Loucy (cell line): ENCODE results near the gene RNF168.

Experiments used
- H2AFZ ChIP-seq: fragments of 200-600 bp; sonication (generic); 2 replicates; pipeline ENCODE4 v1.6.0; 2016; ENCODE audit warnings: antibody characterized with exemption, mild to moderate bottlenecking, low read length, moderate library complexity
- H3F3A ChIP-seq: fragments of 200-600 bp; 2 replicates; pipeline ENCODE4 v1.6.0; 2016; ENCODE audit warnings: antibody characterized with exemption, low read depth, mild to moderate bottlenecking
- H3K27me3 ChIP-seq: fragments of 200-600 bp; sonication (generic); 2 replicates; pipeline ENCODE4 v1.6.1; 2014; ENCODE audit warnings: low read length, mild to moderate bottlenecking; ENCODE audit not compliant: insufficient read depth, poor library complexity, severe bottlenecking
- H3K36me3 ChIP-seq: fragments of 200-600 bp; sonication (generic); 2 replicates; pipeline ENCODE4 v1.6.1; 2016; ENCODE audit warnings: low read length; ENCODE audit not compliant: insufficient read depth
- H3K4me1 ChIP-seq: fragments of 200-600 bp; sonication (generic); 2 replicates; pipeline ENCODE4 v1.5.1; 2014; ENCODE audit warnings: low read length, mild to moderate bottlenecking; ENCODE audit not compliant: insufficient read depth, poor library complexity, severe bottlenecking
- H3K4me2 ChIP-seq: fragments of 200-600 bp; sonication (generic); 2 replicates; pipeline ENCODE4 v1.6.0; 2014; ENCODE audit warnings: antibody characterized with exemption, low read length, low read depth, mild to moderate bottlenecking; ENCODE audit not compliant: poor library complexity, severe bottlenecking
- H3K4me3 ChIP-seq: fragments of 200-600 bp; sonication (generic); 2 replicates; pipeline ENCODE4 v1.5.1; 2014; ENCODE audit warnings: low read length, mild to moderate bottlenecking, mixed read lengths; ENCODE audit not compliant: poor library complexity, severe bottlenecking
- H3K79me2 ChIP-seq: fragments of 200-600 bp; sonication (generic); 2 replicates; pipeline ENCODE4 v1.6.1; 2014; ENCODE audit warnings: low read length; ENCODE audit not compliant: insufficient read depth
- H3K9ac ChIP-seq: fragments of 200-600 bp; sonication (generic); 2 replicates; pipeline ENCODE4 v1.6.0; 2014; ENCODE audit warnings: mild to moderate bottlenecking, low read depth, low read length, moderate library complexity; ENCODE audit not compliant: poor library complexity, severe bottlenecking
- H3K9me2 ChIP-seq: fragments of 200-600 bp; sonication (generic); replicated peaks from 2 replicates; pipeline ENCODE4 v1.6.1; 2016; ENCODE audit warnings: low read depth, low read length, mixed read lengths
- H3K9me3 ChIP-seq: fragments of 200-600 bp; sonication (generic); 2 replicates; pipeline ENCODE4 v1.6.1; 2014; ENCODE audit warnings: mild to moderate bottlenecking, antibody characterized with exemption, low read length, low read depth; ENCODE audit not compliant: insufficient read depth
- H4K20me1 ChIP-seq: fragments of 200-600 bp; sonication (generic); 2 replicates; pipeline ENCODE4 v1.6.0; 2014; ENCODE audit warnings: antibody characterized with exemption, low read length, mild to moderate bottlenecking; ENCODE audit not compliant: insufficient read depth, poor library complexity, severe bottlenecking
- EZH2phosphoT487 ChIP-seq: fragments of 200-600 bp; IDR thresholded peaks from 2 replicates; pipeline ENCODE4 v1.6.1; 2018; ENCODE audit warnings: antibody characterized with exemption, mild to moderate bottlenecking, moderate library complexity, borderline replicate concordance
- TF ChIP-seq, protein P1 (sequence below): fragments of 200-600 bp; sonication (generic); conservative IDR thresholded peaks from 2 replicates; pipeline ENCODE4 v1.5.1; 2014; ENCODE audit warnings: mild to moderate bottlenecking, antibody characterized with exemption, low read length

Gene RNF168

GRCh38 chr3:196498297-196498696, 5.3 kb downstream of the RNF168 start:
- Histone ChIP-seq H3K9me3 (no peaks in the 10 kb centered on the region), H3K9me2 (no peaks in the 10 kb centered on the region), H3K4me1 (peaks cover 29% of the 10 kb centered on the region), H4K20me1 (peaks cover 96% of the 10 kb centered on the region), H3K4me2 (peak overlapping the region; percentile 95), H3F3A (peaks cover 8% of the 10 kb centered on the region; the same call in 1 of the 2 replicates), H3K79me2 (peaks cover 100% of the 10 kb centered on the region), H2AFZ (no peak overlapping the region), H3K36me3 (peaks cover 85% of the 10 kb centered on the region), H3K27me3 (peaks cover 55% of the 10 kb centered on the region), H3K9ac (peak overlapping the region; percentile 99), H3K4me3 (peak overlapping the region; percentile 88)
- no peak for TF ChIP-seq EZH2phosphoT487
- TF ChIP-seq, protein P1, sequence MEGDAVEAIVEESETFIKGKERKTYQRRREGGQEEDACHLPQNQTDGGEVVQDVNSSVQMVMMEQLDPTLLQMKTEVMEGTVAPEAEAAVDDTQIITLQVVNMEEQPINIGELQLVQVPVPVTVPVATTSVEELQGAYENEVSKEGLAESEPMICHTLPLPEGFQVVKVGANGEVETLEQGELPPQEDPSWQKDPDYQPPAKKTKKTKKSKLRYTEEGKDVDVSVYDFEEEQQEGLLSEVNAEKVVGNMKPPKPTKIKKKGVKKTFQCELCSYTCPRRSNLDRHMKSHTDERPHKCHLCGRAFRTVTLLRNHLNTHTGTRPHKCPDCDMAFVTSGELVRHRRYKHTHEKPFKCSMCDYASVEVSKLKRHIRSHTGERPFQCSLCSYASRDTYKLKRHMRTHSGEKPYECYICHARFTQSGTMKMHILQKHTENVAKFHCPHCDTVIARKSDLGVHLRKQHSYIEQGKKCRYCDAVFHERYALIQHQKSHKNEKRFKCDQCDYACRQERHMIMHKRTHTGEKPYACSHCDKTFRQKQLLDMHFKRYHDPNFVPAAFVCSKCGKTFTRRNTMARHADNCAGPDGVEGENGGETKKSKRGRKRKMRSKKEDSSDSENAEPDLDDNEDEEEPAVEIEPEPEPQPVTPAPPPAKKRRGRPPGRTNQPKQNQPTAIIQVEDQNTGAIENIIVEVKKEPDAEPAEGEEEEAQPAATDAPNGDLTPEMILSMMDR = no peak

DNA sequence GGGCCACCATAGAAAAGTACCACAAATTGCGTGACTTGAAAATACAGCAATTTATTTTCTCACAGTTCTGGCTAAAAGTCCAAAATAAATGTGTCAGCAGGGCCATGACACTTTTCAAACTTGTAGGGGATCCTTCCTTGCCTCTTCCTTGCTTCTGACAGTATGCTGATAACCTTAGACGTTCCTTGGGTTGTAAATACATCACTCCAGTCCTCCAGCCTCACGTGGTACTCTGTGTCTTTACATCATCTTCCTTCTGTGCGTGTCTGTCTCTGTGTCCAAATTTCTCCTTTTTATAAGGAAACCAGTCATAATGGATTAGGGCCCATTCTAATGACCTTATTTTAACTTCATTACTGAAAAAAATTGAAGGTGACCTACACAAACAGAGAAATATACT, 7.4 kb downstream of the RNF168 start:
- peaks cover 100% of the 10 kb centered on the region for H3K79me2 ChIP-seq
- no peaks in the 10 kb centered on the region for H3K9me3 ChIP-seq
- peak overlapping the region; percentile 99 for H3K9ac ChIP-seq
- peaks cover 35% of the 10 kb centered on the region for H3K27me3 ChIP-seq
- H3K4me3 ChIP-seq = peak overlapping the region; percentile 88
- H4K20me1 ChIP-seq = peaks cover 94% of the 10 kb centered on the region
- H2AFZ ChIP-seq = no peak overlapping the region
- peaks cover 93% of the 10 kb centered on the region for H3K36me3 ChIP-seq
- no peaks in the 10 kb centered on the region for H3K9me2 ChIP-seq
- peak overlapping the region; percentile 95 for H3K4me2 ChIP-seq
- TF ChIP-seq, protein P1 = no peak
- no peak for TF ChIP-seq EZH2phosphoT487
- peaks cover 45% of the 10 kb centered on the region for H3K4me1 ChIP-seq
- H3F3A ChIP-seq = peaks cover 3% of the 10 kb centered on the region; the same call in 1 of the 2 replicates

DNA sequence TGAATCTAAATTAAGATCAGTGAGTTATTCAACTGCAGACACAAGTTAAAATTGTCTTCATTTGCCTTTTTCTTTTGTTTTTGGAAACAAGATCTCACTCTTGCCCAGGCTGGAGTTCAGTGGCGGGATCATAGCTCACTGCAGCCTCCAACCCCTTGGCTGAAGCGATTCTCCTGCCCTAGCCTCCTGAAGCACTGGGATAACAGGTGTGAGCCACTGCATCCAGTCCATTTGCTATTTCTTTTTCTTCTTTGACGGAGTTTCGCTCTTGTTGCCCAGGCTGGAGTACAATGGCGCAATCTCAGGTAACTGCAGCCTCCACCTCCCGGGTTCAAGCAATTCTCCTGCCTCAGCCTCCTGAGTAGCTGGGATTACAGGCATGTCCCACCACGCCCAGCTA, 10.3 kb downstream of the RNF168 start:
- no peak for TF ChIP-seq EZH2phosphoT487
- TF ChIP-seq, protein P1 = no peak
- Histone ChIP-seq H3K27me3 (peaks cover 8% of the 10 kb centered on the region), H4K20me1 (peaks cover 96% of the 10 kb centered on the region), H3K36me3 (peaks cover 89% of the 10 kb centered on the region), H3K9me2 (no peaks in the 10 kb centered on the region), H2AFZ (no peak overlapping the region), H3K4me3 (peak overlapping the region; percentile 88), H3K9me3 (no peaks in the 10 kb centered on the region), H3F3A (peaks cover 5% of the 10 kb centered on the region; the same call in 1 of the 2 replicates), H3K9ac (peak overlapping the region; percentile 99), H3K79me2 (peaks cover 100% of the 10 kb centered on the region), H3K4me1 (peaks cover 59% of the 10 kb centered on the region), H3K4me2 (peak overlapping the region; percentile 95)
